ENCODE results near the gene PLIN4. TPM values are rescaled to one million over a fixed set of nuclear protein-coding genes. Genes with fewer than 3 reads are reported as not detected.
A peak's percentile ranks its signal among the peaks of the same experiment; 100 is the strongest.

Gene PLIN4
- total and polyA plus RNA-seq, 9 of the 15 experiments (the other 6 are each of a cell fraction or from before 2014, with no cell fraction given) = 0.04 to 0.16 (median 0.07) TPM; not detected in 3

DNA sequence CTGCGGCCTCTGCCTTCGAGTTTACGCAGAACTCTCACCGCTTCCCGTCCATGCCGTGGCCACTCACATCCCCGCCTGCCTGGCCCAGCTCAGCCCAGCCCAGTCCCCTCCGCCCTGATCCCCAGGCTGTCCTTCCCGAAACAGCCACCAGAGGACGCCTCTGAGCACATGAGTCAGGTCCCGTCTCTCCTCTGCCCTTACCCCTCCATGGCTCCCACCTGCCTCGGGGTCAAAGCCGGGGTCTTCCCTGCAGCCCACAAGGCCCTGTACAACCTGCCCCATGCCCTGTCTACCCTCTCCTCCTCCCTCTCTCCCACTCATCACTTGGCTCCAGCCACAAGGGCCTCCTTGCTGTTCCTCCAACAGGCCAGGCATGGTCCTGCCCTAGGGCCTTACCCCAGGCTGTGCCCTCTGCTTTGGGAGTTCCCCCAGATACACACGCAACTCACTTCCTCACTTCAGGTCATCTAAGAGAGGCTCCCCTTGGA is 49.3 kb upstream of the PLIN4 start (continued):
- TF ChIP-seq, protein P1, sequence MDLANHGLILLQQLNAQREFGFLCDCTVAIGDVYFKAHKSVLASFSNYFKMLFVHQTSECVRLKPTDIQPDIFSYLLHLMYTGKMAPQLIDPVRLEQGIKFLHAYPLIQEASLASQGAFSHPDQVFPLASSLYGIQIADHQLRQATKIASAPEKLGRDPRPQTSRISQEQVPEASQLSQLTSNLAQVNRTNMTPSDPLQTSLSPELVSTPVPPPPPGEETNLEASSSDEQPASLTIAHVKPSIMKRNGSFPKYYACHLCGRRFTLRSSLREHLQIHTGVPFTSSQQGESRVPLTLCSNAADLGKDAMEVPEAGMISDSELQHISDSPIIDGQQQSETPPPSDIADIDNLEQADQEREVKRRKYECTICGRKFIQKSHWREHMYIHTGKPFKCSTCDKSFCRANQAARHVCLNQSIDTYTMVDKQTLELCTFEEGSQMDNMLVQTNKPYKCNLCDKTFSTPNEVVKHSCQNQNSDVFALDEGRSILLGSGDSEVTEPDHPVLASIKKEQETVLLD (IDR thresholded peaks at IDR 0.05) = 0 out of 2 replicates have a peak, but pooled peaks have one; percentile 25
- TF ChIP-seq NEUROD1 (IDR thresholded peaks at IDR 0.05; ENCODE audit: borderline replicate concordance, low read depth, low read length, partially characterized antibody) (peak; percentile 13), CREM (IDR thresholded peaks at IDR 0.05; ENCODE audit: low read depth) (peak; percentile 40), ZKSCAN1 (IDR thresholded peaks at IDR 0.05; ENCODE audit: low read depth, low read length) (peak; percentile 66; the same call in 1 of the 2 replicates), DPF2 (IDR thresholded peaks at IDR 0.05) (peak; percentile 18; the same call in 1 of the 2 replicates), RBBP5 (IDR thresholded peaks at IDR 0.05; ENCODE audit: borderline replicate concordance, insufficient read depth, low read length, poor library complexity, severe bottlenecking) (no peak), CEBPB (tag; IDR thresholded peaks at IDR 0.05) (no peak), ZNF444 (CRISPR knock-in tag; IDR thresholded peaks at IDR 0.05) (no peak), ZNF253 (CRISPR knock-in tag; conservative IDR thresholded peaks at IDR 0.05) (no peak), STAG1 (CRISPR knock-in tag; IDR thresholded peaks at IDR 0.05; ENCODE audit: borderline replicate concordance) (peak; percentile 8; the same call in 1 of the 2 replicates), ZNF766 (CRISPR knock-in tag; conservative IDR thresholded peaks at IDR 0.05) (no peak), L3MBTL2 (IDR thresholded peaks at IDR 0.05) (peak; percentile 54), RB1 (IDR thresholded peaks at IDR 0.05; ENCODE audit: low read depth) (peak; percentile 50; the same call in 1 of the 2 replicates), ZNF699 (CRISPR knock-in tag; IDR thresholded peaks at IDR 0.05; ENCODE audit: insufficient replicate concordance) (no peak)

Measured in K562 (cell line).